ENCODE results near the gene CHL1. TPM values are rescaled to one million over a fixed set of nuclear protein-coding genes. Genes with fewer than 3 reads are reported as not detected.

Gene CHL1
- total RNA-seq, 1 donor from 2014 or later = 0.44 TPM

GRCh38 chr3:355622-356021, 159.1 kb downstream of the CHL1 start:
- Mint-ChIP-seq H3K4me1 (no peaks in the 10 kb centered on the region), H3K9me3 (peaks cover 3% of the 10 kb centered on the region), H3K36me3 (ENCODE audit: low read depth) (no peaks in the 10 kb centered on the region), H3K27ac (ENCODE audit: unreplicated experiment) (no peak overlapping the region), H3K27me3 (ENCODE audit: low read depth) (peaks cover 32% of the 10 kb centered on the region), H3K4me3 (no peak overlapping the region)
- DNase-seq (ENCODE audit: low read depth, low spot score) = no peak
- TF ChIP-seq CTCF (conservative IDR thresholded peaks at IDR 0.05) = no peak

- Mint-ChIP-seq H3K36me3 (ENCODE audit: low read depth) (no peaks in the 10 kb centered on the region), H3K9me3 (peaks cover 6% of the 10 kb centered on the region), H3K27ac (ENCODE audit: unreplicated experiment) (no peak overlapping the region), H3K4me3 (no peak overlapping the region), H3K27me3 (ENCODE audit: low read depth) (peaks cover 26% of the 10 kb centered on the region), H3K4me1 (no peaks in the 10 kb centered on the region)
- DNase-seq (ENCODE audit: low read depth, low spot score) = no peak
- no peak for TF ChIP-seq CTCF (conservative IDR thresholded peaks at IDR 0.05)
Measured at GRCh38 chr3:356952-357351, 160.4 kb downstream of the CHL1 start.

- Mint-ChIP-seq H3K9me3 (peaks cover 6% of the 10 kb centered on the region), H3K27ac (ENCODE audit: unreplicated experiment) (no peak overlapping the region), H3K4me3 (no peak overlapping the region), H3K36me3 (ENCODE audit: low read depth) (no peaks in the 10 kb centered on the region), H3K27me3 (ENCODE audit: low read depth) (peaks cover 38% of the 10 kb centered on the region), H3K4me1 (no peaks in the 10 kb centered on the region)
- no peak for TF ChIP-seq CTCF (conservative IDR thresholded peaks at IDR 0.05)
- DNase-seq (ENCODE audit: low read depth, low spot score) = no peak
Measured at GRCh38 chr3:359672-360071, 163.1 kb downstream of the CHL1 start.

- no peak for TF ChIP-seq CTCF (conservative IDR thresholded peaks at IDR 0.05)
- no peak overlapping the region for H3K4me3 Mint-ChIP-seq
- no peaks in the 10 kb centered on the region for H3K36me3 Mint-ChIP-seq (ENCODE audit: low read depth)
- no peaks in the 10 kb centered on the region for H3K4me1 Mint-ChIP-seq
- H3K27ac Mint-ChIP-seq (ENCODE audit: unreplicated experiment) = no peak overlapping the region
- DNase-seq (ENCODE audit: low read depth, low spot score) = no peak
- peaks cover 9% of the 10 kb centered on the region for H3K9me3 Mint-ChIP-seq
- H3K27me3 Mint-ChIP-seq (ENCODE audit: low read depth) = peaks cover 38% of the 10 kb centered on the region
Measured at GRCh38 chr3:362681-363338, 166.2 kb downstream of the CHL1 start.

GRCh38 chr3:364287-364686, 167.7 kb downstream of the CHL1 start:
- Mint-ChIP-seq H3K36me3 (ENCODE audit: low read depth) (no peaks in the 10 kb centered on the region), H3K27ac (ENCODE audit: unreplicated experiment) (no peak overlapping the region), H3K4me3 (no peak overlapping the region), H3K4me1 (no peaks in the 10 kb centered on the region), H3K9me3 (peaks cover 17% of the 10 kb centered on the region), H3K27me3 (ENCODE audit: low read depth) (peaks cover 38% of the 10 kb centered on the region)
- TF ChIP-seq CTCF (conservative IDR thresholded peaks at IDR 0.05) = no peak
- DNase-seq (ENCODE audit: low read depth, low spot score) = no peak

Measured in neural crest cell (in vitro differentiated cells).